Measurements from ENCODE around the gene SLC35A2.

GRCh38 chrX:48934581-48935300 lies 23.3 kb upstream of the SLC35A2 start:
- TF ChIP-seq POLR2AphosphoS5 (IDR thresholded peaks at IDR 0.05) (no peak), EP300 (IDR thresholded peaks at IDR 0.05) (no peak)
